Adipocyte (in vitro differentiated cells): Measurements from ENCODE around the gene GCNT2.

Source experiments
- DNase-seq: peaks from one replicate; pipeline ENCODE4 v3.0.0-alpha.2; 2015; ENCODE audit warnings: low read depth
- H3K27me3 ChIP-seq: replicated peaks from 2 replicates; pipeline ENCODE4 v1.7.0; 2013; ENCODE audit warnings: mild to moderate bottlenecking, low read length, moderate library complexity; ENCODE audit not compliant: control insufficient read depth, insufficient read depth
- H3K36me3 ChIP-seq: 2 replicates; pipeline ENCODE4 v1.7.0; 2013; ENCODE audit warnings: low read length, mild to moderate bottlenecking, moderate library complexity; ENCODE audit not compliant: control insufficient read depth, insufficient read depth, severe bottlenecking
- H3K4me1 ChIP-seq: 2 replicates; pipeline ENCODE4 v1.7.0; 2013; ENCODE audit warnings: mild to moderate bottlenecking, low read length, moderate library complexity; ENCODE audit not compliant: control insufficient read depth, insufficient read depth
- H3K4me3 ChIP-seq: 2 replicates; pipeline ENCODE4 v1.7.0; 2013; ENCODE audit warnings: mild to moderate bottlenecking, low read length, moderate library complexity
- H3K9ac ChIP-seq: 2 replicates; pipeline ENCODE4 v1.7.0; 2013; ENCODE audit warnings: mild to moderate bottlenecking, low read length, moderate library complexity
- H3K9me3 ChIP-seq: 2 replicates; pipeline ENCODE4 v1.7.0; 2013; ENCODE audit warnings: mild to moderate bottlenecking, low read length, moderate library complexity; ENCODE audit not compliant: control insufficient read depth

The GCNT2 gene

DNA sequence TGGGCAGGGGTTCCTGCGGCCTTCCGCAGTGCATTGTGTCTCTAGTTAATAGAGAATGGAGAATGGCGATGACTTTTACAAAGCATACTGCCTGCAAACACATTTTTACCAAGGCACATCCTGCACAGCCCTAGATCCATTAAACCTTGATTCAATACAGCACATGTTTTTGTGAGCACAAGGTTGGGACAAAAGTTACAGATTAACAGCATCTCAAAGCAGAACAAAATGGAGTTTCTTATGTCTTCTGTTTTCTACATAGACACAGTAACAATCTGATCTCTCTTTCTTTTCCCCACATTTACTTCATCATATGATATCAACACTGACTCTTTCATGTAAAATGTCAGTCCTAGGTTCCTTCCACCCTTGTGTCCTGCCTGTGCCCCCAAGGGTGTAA, 63.5 kb downstream of the GCNT2 start:
- DNase-seq = no peak
- H3K9me3 ChIP-seq = no peaks in the 10 kb centered on the region
- H3K4me1 ChIP-seq = no peaks in the 10 kb centered on the region
- no peak overlapping the region for H3K4me3 ChIP-seq
- H3K36me3 ChIP-seq = no peaks in the 10 kb centered on the region
- H3K27me3 ChIP-seq = peaks cover 19% of the 10 kb centered on the region
- no peak overlapping the region for H3K9ac ChIP-seq

DNA sequence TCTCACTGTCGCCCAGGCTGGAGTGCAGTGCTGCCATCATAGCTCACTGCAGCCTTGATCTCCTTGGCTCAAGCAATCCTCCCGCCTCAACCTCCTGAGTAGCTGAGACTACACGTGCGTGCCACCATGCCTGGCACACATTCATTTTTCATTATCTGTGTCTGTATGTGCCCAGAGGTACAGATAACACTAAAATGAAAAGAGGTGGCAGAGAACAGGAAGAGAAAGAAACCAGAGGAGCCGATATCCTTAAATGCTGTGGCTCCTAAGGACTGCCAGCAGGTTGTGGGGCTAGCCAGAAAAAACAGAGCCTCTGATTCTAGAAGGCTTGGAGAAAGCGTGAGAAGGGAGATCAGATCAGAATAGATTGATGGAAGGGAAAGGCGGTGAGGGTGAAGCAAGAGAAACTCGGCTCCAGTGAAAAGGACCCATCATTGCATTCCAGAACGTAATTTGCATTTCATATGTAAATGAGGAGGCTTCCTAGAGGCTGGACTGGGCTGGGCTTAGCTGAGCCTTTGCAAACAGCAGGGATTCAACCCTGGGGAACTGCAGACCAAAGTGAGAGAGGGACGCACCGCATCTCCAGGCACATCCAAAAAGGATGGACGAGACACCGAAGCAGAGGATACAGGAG, 64.2 kb downstream of the GCNT2 start:
- Histone ChIP-seq H3K9me3 (no peaks in the 10 kb centered on the region), H3K9ac (no peak overlapping the region), H3K27me3 (peaks cover 19% of the 10 kb centered on the region), H3K4me3 (no peak overlapping the region), H3K4me1 (no peaks in the 10 kb centered on the region), H3K36me3 (no peaks in the 10 kb centered on the region)
- DNase-seq = peak; percentile 12

DNA sequence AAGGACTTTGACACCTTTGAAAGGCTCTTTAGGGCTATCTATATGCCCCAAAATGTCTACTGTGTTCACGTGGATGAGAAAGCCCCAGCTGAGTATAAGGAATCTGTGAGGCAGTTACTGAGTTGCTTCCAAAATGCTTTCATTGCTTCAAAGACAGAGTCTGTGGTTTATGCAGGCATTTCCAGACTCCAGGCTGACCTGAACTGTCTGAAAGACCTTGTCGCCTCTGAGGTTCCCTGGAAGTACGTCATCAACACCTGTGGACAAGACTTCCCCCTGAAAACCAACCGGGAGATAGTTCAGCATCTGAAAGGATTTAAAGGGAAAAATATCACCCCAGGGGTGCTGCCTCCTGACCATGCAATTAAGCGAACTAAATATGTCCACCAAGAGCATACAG, 65.2 kb downstream of the GCNT2 start:
- DNase-seq = no peak
- Histone ChIP-seq H3K9me3 (no peaks in the 10 kb centered on the region), H3K36me3 (no peaks in the 10 kb centered on the region), H3K9ac (no peak overlapping the region), H3K4me3 (no peak overlapping the region), H3K4me1 (no peaks in the 10 kb centered on the region), H3K27me3 (peaks cover 19% of the 10 kb centered on the region)

DNA sequence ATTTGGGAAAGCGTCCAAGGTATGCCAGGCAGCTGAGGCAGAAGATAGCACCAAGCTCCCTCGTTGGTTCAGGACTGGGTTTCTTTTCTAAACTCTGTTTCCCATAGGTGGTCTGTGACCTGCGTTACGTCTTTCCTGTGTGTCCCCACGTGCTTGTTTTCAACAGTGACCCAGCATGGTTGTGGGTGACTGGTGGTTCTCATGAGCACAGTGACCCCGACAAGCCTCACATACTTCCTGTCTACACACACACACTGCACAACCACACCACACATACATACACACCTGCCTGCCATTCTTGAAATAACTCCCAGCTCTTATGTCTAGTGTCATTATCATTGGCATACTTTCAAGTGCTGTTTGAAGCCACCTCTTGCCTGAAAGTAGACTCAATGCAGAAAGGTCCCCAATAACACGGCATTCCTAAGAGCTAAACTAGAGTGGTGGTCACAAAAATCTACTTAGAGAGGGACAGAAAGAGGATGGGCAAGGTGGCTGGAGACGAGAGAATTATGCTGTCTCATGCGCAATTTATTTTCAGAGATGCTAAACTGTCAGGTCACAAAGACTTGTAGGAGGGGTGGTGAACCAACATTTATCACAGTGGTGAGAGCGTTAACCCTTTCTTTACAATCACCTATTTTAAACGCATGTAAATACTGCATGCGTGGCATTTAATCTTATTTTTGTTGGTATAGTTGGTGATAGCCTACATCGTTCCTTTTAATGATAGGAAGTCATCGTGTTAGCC, 66.7 kb downstream of the GCNT2 start:
- Histone ChIP-seq H3K4me1 (no peaks in the 10 kb centered on the region), H3K9ac (no peak overlapping the region), H3K27me3 (peaks cover 19% of the 10 kb centered on the region), H3K9me3 (no peaks in the 10 kb centered on the region), H3K36me3 (no peaks in the 10 kb centered on the region), H3K4me3 (no peak overlapping the region)
- no peak for DNase-seq

DNA sequence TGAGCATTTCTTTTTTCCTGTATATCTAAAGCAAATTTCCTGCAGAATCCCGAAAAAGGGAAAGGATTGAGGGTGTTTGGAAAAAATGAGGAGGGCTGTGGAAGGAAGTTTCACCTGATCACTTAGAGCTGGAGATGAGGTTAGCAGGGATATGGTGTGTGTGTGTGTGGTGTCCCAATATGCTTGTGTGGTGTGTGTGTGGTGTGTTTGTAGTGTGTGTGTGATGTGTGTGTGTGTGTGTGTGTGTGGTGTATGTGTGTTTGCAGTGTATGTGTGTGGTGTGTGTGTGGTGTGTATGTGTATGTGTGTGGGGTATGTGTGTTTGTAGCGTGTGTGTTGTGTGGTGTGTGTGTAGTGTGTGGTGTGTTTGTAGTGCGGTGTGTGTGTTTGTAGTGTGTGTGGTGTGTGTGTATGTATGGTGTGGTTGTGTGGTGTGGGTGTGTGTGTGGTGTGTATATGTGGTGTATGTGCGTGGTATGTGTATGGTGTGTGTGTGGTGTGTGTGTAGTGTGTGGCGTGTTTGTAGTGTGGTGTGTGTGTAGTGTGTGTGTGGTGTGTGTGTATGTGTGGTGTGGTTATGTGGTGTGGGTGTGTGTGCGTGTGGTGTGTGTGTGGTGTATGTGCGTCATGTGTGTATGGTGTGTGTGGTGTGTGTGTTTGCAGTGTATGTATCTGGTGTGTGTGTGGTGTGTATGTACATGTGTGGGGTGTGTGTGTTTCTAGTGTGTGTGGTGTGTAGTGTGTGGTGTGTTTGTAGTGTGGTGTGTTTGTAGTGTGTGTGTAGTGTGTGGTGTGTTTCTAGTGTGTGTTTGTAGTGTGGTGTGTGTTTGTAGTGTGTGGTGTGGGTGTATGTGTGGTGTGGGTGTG, 67.6 kb downstream of the GCNT2 start:
- Histone ChIP-seq H3K4me3 (no peak overlapping the region), H3K36me3 (no peaks in the 10 kb centered on the region), H3K9ac (no peak overlapping the region), H3K27me3 (peaks cover 15% of the 10 kb centered on the region), H3K9me3 (no peaks in the 10 kb centered on the region), H3K4me1 (no peaks in the 10 kb centered on the region)
- no peak for DNase-seq

DNA sequence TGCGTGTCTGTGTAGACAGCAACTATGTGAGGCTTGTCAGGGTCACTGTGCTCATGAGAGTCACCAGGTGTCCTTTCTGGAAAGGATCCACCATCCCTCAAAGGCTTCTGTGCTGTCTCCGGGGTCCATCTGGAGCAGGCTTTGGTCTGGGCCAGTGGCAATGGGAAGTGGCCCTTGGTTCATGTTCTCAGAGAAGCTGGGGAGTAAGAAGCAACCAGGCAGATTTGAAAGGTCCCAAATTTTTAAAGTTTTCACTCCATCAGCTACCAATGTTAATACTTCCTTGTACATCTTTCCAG, 68.2 kb downstream of the GCNT2 start:
- no peak overlapping the region for H3K4me3 ChIP-seq

DNA sequence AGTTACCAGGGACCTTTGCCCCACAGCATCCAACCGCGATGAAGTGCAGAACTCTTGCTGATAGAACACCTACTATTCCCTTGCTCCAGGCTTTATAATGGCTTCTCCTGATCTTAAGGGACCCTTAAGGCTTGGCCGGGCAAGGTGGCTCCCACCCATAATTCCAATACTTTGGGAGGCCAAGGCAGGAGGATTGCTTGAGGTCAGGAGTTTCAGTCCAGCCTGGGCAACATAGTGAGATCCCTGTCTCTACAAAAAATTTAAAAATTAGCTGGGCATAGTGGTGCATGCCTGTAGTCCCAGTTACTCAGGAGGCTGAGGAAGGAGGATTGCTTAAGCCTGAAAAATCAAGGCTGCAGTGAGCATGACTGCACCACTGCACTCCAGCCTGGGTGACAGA, 68.8 kb downstream of the GCNT2 start:
- no peak overlapping the region for H3K9ac ChIP-seq
- H3K4me3 ChIP-seq = no peak overlapping the region
- H3K36me3 ChIP-seq = no peaks in the 10 kb centered on the region
- DNase-seq = no peak
- peaks cover 12% of the 10 kb centered on the region for H3K27me3 ChIP-seq
- H3K9me3 ChIP-seq = no peaks in the 10 kb centered on the region
- no peaks in the 10 kb centered on the region for H3K4me1 ChIP-seq

More for the DNA sequence above, 68.2 kb downstream of the GCNT2 start:
- Histone ChIP-seq H3K9ac (no peak overlapping the region), H3K36me3 (no peaks in the 10 kb centered on the region), H3K27me3 (peaks cover 15% of the 10 kb centered on the region), H3K4me1 (no peaks in the 10 kb centered on the region), H3K9me3 (no peaks in the 10 kb centered on the region)
- DNase-seq = no peak

DNA sequence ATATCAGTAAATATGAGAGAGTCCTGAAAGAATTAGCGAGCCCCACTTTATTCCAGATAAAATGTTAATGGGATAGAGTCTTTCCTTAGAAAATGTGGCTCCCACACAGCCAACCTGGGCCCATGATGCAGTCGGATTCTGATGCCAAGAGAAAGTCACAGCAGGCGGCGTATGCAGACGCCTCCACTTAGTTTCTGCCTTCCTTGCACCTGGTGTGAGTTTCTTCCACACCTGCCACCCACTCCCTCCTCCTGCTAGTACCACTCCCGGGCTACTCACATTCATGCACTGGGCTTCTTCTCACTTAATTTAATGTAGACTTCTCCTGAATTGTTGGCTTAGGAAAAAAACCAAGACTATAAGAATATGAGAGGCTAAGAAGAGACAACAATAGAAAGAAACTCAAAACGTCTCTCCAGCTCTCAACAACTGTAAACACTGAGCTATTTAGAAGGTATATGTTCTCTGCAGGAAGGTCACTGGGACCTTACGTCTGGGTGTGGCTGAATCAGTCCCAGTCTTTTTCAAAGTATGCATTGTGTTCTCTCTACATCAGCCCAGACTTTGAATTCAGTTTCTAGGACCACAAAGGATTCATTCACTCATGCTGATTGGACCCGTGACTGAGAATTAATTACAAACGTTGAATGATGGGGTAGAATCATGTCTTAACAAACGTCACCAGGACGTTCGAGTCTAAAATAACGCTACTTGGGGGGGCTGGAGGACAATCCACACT, 70.4 kb downstream of the GCNT2 start:
- no peak for DNase-seq
- Histone ChIP-seq H3K9ac (no peak overlapping the region), H3K36me3 (no peaks in the 10 kb centered on the region), H3K9me3 (no peaks in the 10 kb centered on the region), H3K4me3 (no peak overlapping the region), H3K27me3 (peaks cover under 1% of the 10 kb centered on the region), H3K4me1 (no peaks in the 10 kb centered on the region)

DNA sequence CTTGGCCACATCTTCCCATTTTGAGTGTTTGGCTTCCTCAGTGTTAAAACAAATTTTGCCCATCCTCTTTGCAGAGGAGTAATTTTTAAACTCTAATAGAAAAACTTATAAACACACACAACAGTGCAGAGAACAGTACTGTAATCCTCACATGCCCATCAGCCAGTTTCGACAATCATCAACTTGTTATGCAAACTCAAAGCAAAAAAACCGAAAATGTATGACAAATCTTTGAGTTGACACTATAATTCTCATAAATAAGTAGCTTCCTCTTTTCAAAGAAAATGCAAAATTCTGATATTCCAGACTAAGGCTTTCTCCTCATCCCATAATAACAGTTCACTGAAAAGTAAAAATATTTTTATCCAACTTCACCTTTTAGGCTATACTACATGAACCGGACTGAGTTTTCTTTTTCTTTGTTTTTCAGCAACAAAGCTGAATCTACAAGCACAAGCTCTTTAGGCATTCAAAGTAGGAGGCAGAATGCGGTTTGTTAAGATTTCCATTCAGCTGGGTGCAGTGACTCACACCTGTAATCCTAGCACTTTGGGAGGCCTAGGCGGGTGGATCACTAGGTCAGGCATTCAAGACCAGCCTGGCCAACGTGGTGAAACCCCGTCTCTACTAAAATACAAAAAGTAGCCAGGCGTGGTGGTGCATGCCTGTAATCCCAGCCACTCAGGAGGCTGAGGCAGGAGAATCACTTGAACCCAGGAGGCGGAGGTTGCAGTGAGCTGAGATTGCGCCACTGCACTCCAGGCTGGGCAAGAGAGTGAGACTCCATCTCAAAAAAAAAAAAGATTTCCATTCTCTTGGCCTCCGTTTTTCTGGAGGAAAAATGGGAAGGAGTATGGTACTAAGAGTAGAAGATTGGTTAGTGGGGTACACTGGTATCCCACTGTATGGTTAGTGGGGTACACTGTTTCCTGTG, 74.8 kb downstream of the GCNT2 start:
- DNase-seq = no peak
- H3K9me3 ChIP-seq = no peaks in the 10 kb centered on the region
- H3K4me1 ChIP-seq = no peaks in the 10 kb centered on the region
- H3K4me3 ChIP-seq = no peak overlapping the region
- H3K27me3 ChIP-seq = peaks cover 6% of the 10 kb centered on the region
- no peak overlapping the region for H3K9ac ChIP-seq
- no peaks in the 10 kb centered on the region for H3K36me3 ChIP-seq

DNA sequence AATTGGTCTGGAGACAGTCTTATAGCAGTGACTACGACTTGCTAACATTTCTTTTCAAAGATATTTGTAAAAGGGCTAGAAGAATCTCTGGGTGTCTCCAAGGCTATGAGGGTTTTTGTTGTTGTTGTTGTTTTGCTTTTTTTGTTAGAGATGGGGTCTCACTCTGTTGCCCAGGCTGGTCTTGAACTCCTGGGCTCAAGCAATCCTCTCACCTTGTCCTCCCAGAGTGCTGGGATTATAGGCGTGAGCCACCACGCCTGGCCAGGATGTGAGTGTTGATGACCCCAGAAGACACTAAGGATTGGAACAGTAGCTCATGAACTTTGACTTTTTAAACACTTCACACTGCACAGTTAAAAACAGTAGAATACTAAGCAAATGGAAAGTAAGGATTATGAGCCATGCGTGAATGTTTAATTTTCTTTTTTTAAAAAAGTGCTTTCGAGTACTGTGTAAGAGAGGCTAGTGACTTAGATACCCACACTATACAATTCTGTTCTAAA, 76.4 kb downstream of the GCNT2 start:
- no peak for DNase-seq
- no peaks in the 10 kb centered on the region for H3K36me3 ChIP-seq
- H3K27me3 ChIP-seq = peaks cover 6% of the 10 kb centered on the region
- no peak overlapping the region for H3K9ac ChIP-seq
- no peaks in the 10 kb centered on the region for H3K4me1 ChIP-seq
- H3K4me3 ChIP-seq = no peak overlapping the region
- H3K9me3 ChIP-seq = no peaks in the 10 kb centered on the region
